Measurements from ENCODE around the gene STH. TPM values are rescaled to one million over a fixed set of nuclear protein-coding genes. Genes with fewer than 3 reads are reported as not detected.

Gene STH
- total and polyA plus RNA-seq, 9 of the 15 experiments (the other 6 are each of a cell fraction or from before 2014, with no cell fraction given): not detected

GRCh38 chr17:46047856-46048255 is 48.8 kb downstream of the STH start:
- peaks cover 90% of the 10 kb centered on the region for H3K36me3 ChIP-seq (ENCODE audit: control insufficient read depth, insufficient read depth, low read length)
- H3K4me3 ChIP-seq: no peak overlapping the region
- in situ Hi-C loops (cut with MboI) (no loop called here), intact Hi-C loops (cut with micrococcal nuclease) (no loop called here)
- no peak for FAIRE-seq
- H3K79me2 ChIP-seq (ENCODE audit: control insufficient read depth, insufficient read depth, low read length): peaks cover 13% of the 10 kb centered on the region; the same call in 2 of the 3 replicates
- H3K27me3 ChIP-seq (ENCODE audit: control insufficient read depth in 2 of 2, insufficient read depth in 2 of 2, low read length in 2 of 2): no peaks in the 10 kb centered on the region
- BruUV-seq (replicated peaks): no TSS peak
- no peak overlapping the region for H2AFZ ChIP-seq (ENCODE audit: low read depth, low read length)
- POLR2A ChIA-PET: no interaction called here
- DNase-seq (ENCODE audit: extremely low read depth in 1 of 4, low spot score in 3 of 4): no peak
- H3K27ac ChIP-seq (ENCODE audit: extremely low read depth, low read depth, low read length): no peak overlapping the region
- no peaks in the 10 kb centered on the region for H3K9me1 ChIP-seq (ENCODE audit: control insufficient read depth, insufficient read depth, low read length)
- H3K9ac ChIP-seq (ENCODE audit: insufficient read depth in 1 of 2, low read depth in 2 of 2, low read length in 2 of 2): no peak overlapping the region
- no peak for TF ChIP-seq ZNF511 (CRISPR knock-in tag; IDR thresholded peaks at IDR 0.05)
- TF ChIP-seq U2AF1 (optimal IDR thresholded peaks at IDR 0.05; ENCODE audit: low read depth, low read length): no peak
- no peak for TF ChIP-seq TCF15 (CRISPR knock-in tag; IDR thresholded peaks at IDR 0.05)
- no peak for TF ChIP-seq BRF2 (IDR thresholded peaks at IDR 0.05; ENCODE audit: borderline replicate concordance, insufficient read depth, insufficient read length)
- TF ChIP-seq SUPT5H (IDR thresholded peaks at IDR 0.05): no peak
- no peak for TF ChIP-seq KAT2B (IDR thresholded peaks at IDR 0.05; ENCODE audit: low read depth, low read length)
- CTCF ChIA-PET (ENCODE audit: low intra/inter-chr PET ratio): interaction anchor here (0.5 to 0.6 kb wide), 2 partner anchors 145 to 165 kb away, joined by 3 read pairs; partner anchors contain the start of gene KANSL1
- H3K9me3 ChIP-seq (replicated peaks; ENCODE audit: control insufficient read depth, insufficient read depth, low read depth, low read length): no peaks in the 10 kb centered on the region
- H4K20me1 ChIP-seq (replicated peaks; ENCODE audit: control insufficient read depth, insufficient read depth, low read length): no peaks in the 10 kb centered on the region
- no peak overlapping the region for H3K4me2 ChIP-seq (ENCODE audit: insufficient read depth, low read length)
- H3K4me1 ChIP-seq (replicated peaks in 1 of 2; ENCODE audit: control insufficient read depth in 2 of 2, insufficient read depth in 2 of 2, low read length in 2 of 2): peaks cover 0 to 5% of the 10 kb centered on the region in 2 experiments; a peak in 2 of 5 replicates
- 91% methylated on average over 8 of the region's 8 CpGs for WGBS (ENCODE audit: insufficient coverage, low coverage, missing lambda C conversion rate)
- no peak for ATAC-seq

Other genes with a start within 250 kb of the STH start
- gene CRHR1, start 214.9 kb upstream of the STH start, total RNA-seq (2014; rRNA removed): not detected in 2 replicates
- gene CRHR1, start 214.9 kb upstream of the STH start, total RNA-seq (2014; rRNA removed; fragmentation: Illumina TruSeq; extraction: Trizol): not detected in 2 replicates
- gene CRHR1, start 214.9 kb upstream of the STH start, total RNA-seq (2015; rRNA removed; fragmentation: Illumina TruSeq; extraction: Trizol): not detected in 2 replicates
- not detected in 2 replicates for gene CRHR1, start 214.9 kb upstream of the STH start, total RNA-seq (2021)
- not detected in 2 replicates for gene CRHR1, start 214.9 kb upstream of the STH start, polyA plus RNA-seq (2011; rRNA removed)
- gene CRHR1, start 214.9 kb upstream of the STH start, polyA plus RNA-seq (2014; fragmentation: Illumina TruSeq; extraction: Trizol): not detected in 2 replicates
- gene CRHR1, start 214.9 kb upstream of the STH start, polyA plus RNA-seq (2014; fragmentation: Nextera tagmentation; extraction: Ambion mirVana): not detected
- 0.05 TPM in 1 of 2 replicates, not detected in the other for gene CRHR1, start 214.9 kb upstream of the STH start, polyA plus RNA-seq (2014; rRNA removed)
- gene SPPL2C, start 154.4 kb upstream of the STH start, total RNA-seq (2014; rRNA removed): not detected in 2 replicates
- not detected in 2 replicates for gene SPPL2C, start 154.4 kb upstream of the STH start, total RNA-seq (2014; rRNA removed; fragmentation: Illumina TruSeq; extraction: Trizol)
- not detected in 2 replicates for gene SPPL2C, start 154.4 kb upstream of the STH start, total RNA-seq (2015; rRNA removed; fragmentation: Illumina TruSeq; extraction: Trizol)
- not detected in 2 replicates for gene SPPL2C, start 154.4 kb upstream of the STH start, total RNA-seq (2021)
- gene SPPL2C, start 154.4 kb upstream of the STH start, polyA plus RNA-seq (2011; rRNA removed): not detected in 2 replicates
- gene SPPL2C, start 154.4 kb upstream of the STH start, polyA plus RNA-seq (2014; fragmentation: Illumina TruSeq; extraction: Trizol): not detected in 2 replicates
- not detected for gene SPPL2C, start 154.4 kb upstream of the STH start, polyA plus RNA-seq (2014; fragmentation: Nextera tagmentation; extraction: Ambion mirVana)
- gene SPPL2C, start 154.4 kb upstream of the STH start, polyA plus RNA-seq (2014; rRNA removed): not detected in 2 replicates
- 0.45 and 0.54 TPM in 2 replicates for gene MAPT, start 104.7 kb upstream of the STH start, total RNA-seq (2014; rRNA removed)
- gene MAPT, start 104.7 kb upstream of the STH start, total RNA-seq (2014; rRNA removed; fragmentation: Illumina TruSeq; extraction: Trizol): 0.16 and 0.18 TPM in 2 replicates
- 0.29 and 0.49 TPM in 2 replicates for gene MAPT, start 104.7 kb upstream of the STH start, total RNA-seq (2015; rRNA removed; fragmentation: Illumina TruSeq; extraction: Trizol)
- gene MAPT, start 104.7 kb upstream of the STH start, total RNA-seq (2021): 0.83 and 1.1 TPM in 2 replicates
- 0.31 and 0.36 TPM in 2 replicates for gene MAPT, start 104.7 kb upstream of the STH start, polyA plus RNA-seq (2011; rRNA removed)
- gene MAPT, start 104.7 kb upstream of the STH start, polyA plus RNA-seq (2014; fragmentation: Illumina TruSeq; extraction: Trizol): 0.58 and 1.1 TPM in 2 replicates
- gene MAPT, start 104.7 kb upstream of the STH start, polyA plus RNA-seq (2014; fragmentation: Nextera tagmentation; extraction: Ambion mirVana): under 1 TPM; 0.04 to 0.14 TPM
- 0.45 and 0.90 TPM in 2 replicates for gene MAPT, start 104.7 kb upstream of the STH start, polyA plus RNA-seq (2014; rRNA removed)
- gene KANSL1, start 194.2 kb downstream of the STH start, total RNA-seq (2014; rRNA removed): 30.5 and 34.6 TPM in 2 replicates
- gene KANSL1, start 194.2 kb downstream of the STH start, total RNA-seq (2014; rRNA removed; fragmentation: Illumina TruSeq; extraction: Trizol): 44.4 and 53.2 TPM in 2 replicates
- gene KANSL1, start 194.2 kb downstream of the STH start, total RNA-seq (2015; rRNA removed; fragmentation: Illumina TruSeq; extraction: Trizol): 43.8 and 44.0 TPM in 2 replicates
- 49.3 and 55.4 TPM in 2 replicates for gene KANSL1, start 194.2 kb downstream of the STH start, total RNA-seq (2021)
- 22.4 and 25.8 TPM in 2 replicates for gene KANSL1, start 194.2 kb downstream of the STH start, polyA plus RNA-seq (2011; rRNA removed)
- 22.9 and 25.5 TPM in 2 replicates for gene KANSL1, start 194.2 kb downstream of the STH start, polyA plus RNA-seq (2014; fragmentation: Illumina TruSeq; extraction: Trizol)
- 1 to 10 TPM; 3.6 to 6.9 TPM for gene KANSL1, start 194.2 kb downstream of the STH start, polyA plus RNA-seq (2014; fragmentation: Nextera tagmentation; extraction: Ambion mirVana)
- gene KANSL1, start 194.2 kb downstream of the STH start, polyA plus RNA-seq (2014; rRNA removed): 22.0 and 31.8 TPM in 2 replicates

All from K562 (cell line).